NT2/D1 (cell line): Measurements from ENCODE around the gene LTBP2.

Source experiments
- YY1 ChIP-seq: IDR thresholded peaks from 2 replicates; pipeline ENCODE4 v1.6.1; 2011; ENCODE audit not compliant: insufficient read length, insufficient read depth
- ZNF274 ChIP-seq: IDR thresholded peaks from 2 replicates; pipeline ENCODE4 v1.6.1; 2011; ENCODE audit warnings: mild to moderate bottlenecking, low read depth, low read length

- TF ChIP-seq ZNF274: no peak
- TF ChIP-seq YY1: no peak
Measured at GRCh38 chr14:74637178-74637550, 25.1 kb upstream of the LTBP2 start.
